Measurements from ENCODE around the gene CHKB.

DNA sequence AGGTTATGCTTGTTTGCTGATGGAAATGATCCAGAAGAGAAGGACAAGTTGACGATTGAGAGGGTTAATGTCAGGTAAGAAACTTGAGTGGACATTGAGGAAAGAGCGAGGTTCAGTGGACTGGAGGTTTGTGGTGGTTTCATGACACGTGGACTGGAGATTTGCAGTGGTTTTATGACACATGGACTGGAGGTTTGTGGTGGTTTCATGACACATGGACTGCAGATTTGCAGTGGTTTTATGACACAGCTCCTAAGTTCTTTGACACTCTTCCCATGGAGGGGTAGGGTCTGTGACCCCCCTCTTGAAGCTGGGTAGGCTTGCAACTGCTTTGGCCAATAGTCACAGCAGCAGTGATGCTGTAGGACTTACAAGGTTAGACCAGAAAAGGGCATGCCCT lies 12.5 kb upstream of the CHKB start:
- TF ChIP-seq RAD21 (IDR thresholded peaks at IDR 0.05; ENCODE audit: low read depth) (no peak), TAF1 (IDR thresholded peaks at IDR 0.05; ENCODE audit: low read depth) (no peak), TCF12 (IDR thresholded peaks at IDR 0.05; ENCODE audit: low read depth) (no peak)
- TF ChIP-seq, protein P1, sequence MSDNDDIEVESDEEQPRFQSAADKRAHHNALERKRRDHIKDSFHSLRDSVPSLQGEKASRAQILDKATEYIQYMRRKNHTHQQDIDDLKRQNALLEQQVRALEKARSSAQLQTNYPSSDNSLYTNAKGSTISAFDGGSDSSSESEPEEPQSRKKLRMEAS (IDR thresholded peaks at IDR 0.05), result no peak

All from Ishikawa (cell line).